HG02610 (cell line): Measurements from ENCODE around the gene KCNQ1.

Experiments
- ATAC-seq: cut with Tn5 transposase; IDR thresholded peaks from one replicate; pipeline ENCODE4 v1.9.1; 2021; ENCODE audit warnings: mild to moderate bottlenecking, moderate library complexity; ENCODE audit not compliant: unreplicated experiment

KCNQ1 gene

DNA sequence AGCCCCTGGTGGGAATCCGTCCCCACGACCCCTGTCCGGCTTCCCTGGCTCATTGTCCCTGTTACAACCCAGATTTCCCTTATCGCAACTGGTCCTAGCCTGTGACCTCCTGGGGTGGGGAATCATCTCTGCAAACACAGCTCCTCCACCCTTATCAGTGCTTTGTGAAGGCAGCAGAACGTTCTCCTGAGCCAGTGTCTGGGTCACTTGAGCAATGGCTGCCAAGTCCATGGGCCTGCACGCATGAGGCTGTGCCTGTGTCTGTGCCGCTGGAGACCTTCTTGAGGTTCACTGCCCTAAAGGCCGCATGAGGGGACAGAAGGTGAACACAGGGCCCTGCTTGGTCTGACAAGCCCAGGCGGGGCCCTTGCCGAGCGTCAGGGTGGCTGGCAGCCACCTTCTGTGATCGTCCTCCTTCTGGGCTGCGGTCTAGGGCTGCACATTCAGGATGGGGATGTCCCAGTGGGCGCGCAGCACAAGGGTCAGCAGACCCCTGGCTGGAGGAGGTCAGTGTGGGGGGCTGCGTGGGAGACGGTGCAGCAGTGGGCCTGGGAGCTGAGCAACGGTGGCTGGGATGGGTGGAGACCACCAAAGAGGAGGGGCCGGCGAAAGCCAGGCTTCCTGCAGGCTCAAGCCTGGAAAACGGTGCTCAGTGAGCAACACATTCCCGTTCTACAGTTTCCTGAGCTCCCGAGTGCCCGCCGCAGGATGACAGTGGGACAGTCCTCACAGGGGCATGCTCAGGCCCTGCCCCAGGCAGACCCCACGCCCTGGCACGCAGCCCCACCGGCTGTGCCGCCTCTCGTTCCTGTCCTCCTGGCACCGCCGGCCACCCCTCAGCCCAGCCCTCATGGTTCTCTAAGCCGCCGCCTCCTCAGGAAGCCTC is 366.6 kb downstream of the KCNQ1 start:
- ATAC-seq, result no peak

- no peak for ATAC-seq
These were observed 367.7 kb downstream of the KCNQ1 start for GRCh38 chr11:2812371-2812991.

DNA sequence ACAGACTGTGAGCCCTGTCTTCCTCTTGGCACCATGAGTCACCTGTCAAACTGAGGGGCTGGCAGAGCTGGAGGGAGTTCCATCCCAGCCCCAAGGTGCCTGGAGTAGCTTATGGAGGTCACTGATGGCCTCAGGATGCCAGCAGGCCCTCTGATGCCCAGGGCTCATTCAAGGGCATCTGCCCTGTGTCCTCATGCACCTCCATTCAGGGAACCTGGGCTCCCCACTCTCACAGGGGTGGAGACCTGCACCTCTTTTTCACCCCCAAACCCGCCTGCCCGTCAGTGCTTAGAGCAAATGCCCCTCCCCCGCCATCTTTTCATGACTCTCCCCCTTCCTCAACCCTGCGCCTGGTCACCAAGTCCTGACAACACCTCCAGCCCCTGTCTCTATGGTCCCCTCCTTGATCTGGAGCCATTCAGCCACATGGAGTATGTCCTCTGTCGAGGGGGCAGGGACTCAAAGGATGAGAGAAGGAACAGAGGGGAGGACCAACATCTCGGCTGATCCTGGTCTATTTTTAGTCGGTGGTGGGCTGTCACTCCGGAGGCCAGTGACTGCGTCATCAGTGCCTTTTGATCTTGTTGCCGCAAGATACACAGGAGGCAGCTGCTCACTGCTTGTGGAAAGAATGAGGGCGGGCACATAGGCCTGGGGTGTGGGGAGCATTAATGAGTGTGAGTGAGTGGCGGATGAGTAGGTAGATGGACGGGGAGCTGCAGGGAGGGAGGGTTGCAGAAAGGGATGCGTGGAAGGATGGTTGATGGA is 368.5 kb downstream of the KCNQ1 start:
- no peak for ATAC-seq

DNA sequence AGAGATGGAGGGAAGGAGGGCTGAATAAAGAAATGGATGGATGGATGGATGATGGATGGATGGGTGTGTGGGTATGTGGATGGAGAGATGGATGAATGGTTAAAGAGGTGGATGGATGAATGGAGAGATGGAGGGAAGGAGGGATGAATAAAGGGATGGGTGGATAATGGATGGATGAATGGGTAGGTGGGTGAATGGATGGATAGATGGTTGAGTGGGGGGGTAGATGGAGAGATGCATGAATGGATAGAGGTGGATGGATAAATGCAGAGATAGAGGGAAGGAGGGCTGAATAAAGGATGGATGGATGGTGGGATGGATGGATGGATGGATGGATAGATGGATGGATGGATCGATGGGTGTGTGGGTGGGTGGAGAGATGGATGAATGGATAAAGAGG is 369.2 kb downstream of the KCNQ1 start:
- ATAC-seq, result no peak

GRCh38 chr11:2814751-2815150 is 369.9 kb downstream of the KCNQ1 start:
- no peak for ATAC-seq

DNA sequence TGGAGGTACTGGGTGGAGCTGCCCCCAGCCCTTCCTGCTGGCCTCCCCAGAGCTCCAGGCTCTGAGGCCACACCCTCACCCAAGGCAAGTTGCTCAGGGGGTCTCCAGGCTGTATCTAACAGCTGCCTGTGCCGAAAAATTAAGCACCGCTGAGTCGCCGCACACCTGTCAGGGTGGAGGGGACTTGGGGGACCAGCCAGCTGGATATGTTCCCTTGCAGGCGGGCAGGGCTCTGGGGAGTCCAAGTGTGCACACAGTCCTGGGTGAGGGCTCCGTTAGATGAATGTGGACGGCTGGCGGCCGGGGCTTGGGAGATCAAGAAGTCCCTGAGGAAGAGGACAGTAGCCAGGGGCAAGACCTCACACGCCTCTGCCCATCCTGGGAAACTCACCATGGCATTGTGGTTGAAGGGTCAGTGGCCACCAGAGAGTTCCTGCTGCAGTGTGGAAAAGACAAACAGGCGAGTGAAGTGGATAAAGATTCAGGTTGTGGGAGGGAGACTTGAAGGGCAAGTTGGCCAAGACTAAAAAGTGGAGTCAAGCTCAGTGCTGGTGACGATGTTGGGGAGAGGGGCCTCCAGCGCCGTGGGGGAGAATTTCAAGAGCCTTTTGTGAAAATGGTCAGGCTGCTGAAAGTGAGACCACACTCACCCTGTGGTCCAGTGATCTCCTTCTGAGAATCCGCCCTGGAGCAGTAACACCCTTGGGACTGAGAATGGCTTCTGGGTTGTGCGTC is 371.1 kb downstream of the KCNQ1 start:
- no peak for ATAC-seq

DNA sequence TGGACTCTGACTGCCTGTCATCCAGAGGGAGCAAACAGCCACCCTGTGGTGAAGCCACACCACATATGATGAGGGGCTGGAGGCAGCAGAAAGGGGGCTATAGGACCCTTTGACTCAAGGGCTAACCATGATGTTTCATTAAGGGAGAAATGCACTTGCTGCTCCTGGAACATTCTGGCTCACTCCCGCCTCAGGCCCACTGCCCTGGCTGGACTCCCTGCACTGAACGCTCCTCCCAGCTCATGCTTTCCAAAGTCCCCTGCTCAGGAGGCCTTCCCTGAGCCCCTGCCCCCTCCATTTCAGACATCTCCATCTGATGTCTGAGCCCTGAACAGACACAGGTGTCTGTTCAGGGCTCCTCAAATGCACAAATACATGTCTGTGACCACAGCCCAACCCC is 371.7 kb downstream of the KCNQ1 start:
- no peak for ATAC-seq

- no peak for ATAC-seq
These were observed 372.2 kb downstream of the KCNQ1 start for GRCh38 chr11:2816941-2817421.

DNA sequence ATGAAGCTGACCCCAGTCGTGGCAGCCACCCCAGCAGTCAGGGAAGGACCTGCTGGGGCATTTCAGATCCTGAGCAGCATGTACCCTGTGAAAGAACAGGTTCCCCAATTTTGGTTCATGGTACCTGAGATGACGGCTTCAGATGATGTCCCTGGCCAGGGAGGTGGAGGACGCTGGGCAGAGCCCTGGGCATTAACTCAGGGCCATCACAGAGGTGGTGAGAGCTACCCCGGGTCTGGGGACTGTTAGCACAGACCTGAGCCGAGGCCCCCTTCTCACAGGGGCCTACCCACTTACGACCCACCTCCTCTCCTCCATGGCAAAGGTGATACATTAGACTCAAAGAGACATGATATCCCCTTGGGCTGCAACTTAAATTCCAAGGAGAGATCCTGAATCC is 372.6 kb downstream of the KCNQ1 start:
- ATAC-seq, result no peak

GRCh38 chr11:2818021-2818420 is 373.2 kb downstream of the KCNQ1 start:
- no peak for ATAC-seq

- ATAC-seq, result no peak
These were observed 373.7 kb downstream of the KCNQ1 start for GRCh38 chr11:2818503-2818902.

DNA sequence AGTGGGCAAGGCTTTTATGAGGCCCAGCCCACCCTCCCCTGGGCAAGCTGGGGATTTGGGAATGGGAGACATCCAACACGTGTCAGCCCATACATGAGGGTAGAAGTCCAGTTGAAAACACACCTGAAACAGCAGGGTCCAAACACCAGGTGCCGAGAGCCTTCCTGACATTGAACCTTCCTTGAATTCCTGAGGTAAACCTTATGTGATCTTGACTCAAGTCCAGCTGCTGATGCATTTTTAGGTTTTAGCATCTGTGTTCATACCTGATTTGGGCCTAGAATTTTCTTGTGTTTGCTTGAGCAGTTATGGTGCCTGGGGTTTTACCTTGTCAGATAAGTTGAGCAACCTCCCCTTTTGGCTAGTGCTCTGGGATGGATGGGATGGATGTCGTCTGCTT is 374.5 kb downstream of the KCNQ1 start:
- ATAC-seq, result no peak

- no peak for ATAC-seq
These were observed 376.2 kb downstream of the KCNQ1 start for GRCh38 chr11:2820976-2821375.

DNA sequence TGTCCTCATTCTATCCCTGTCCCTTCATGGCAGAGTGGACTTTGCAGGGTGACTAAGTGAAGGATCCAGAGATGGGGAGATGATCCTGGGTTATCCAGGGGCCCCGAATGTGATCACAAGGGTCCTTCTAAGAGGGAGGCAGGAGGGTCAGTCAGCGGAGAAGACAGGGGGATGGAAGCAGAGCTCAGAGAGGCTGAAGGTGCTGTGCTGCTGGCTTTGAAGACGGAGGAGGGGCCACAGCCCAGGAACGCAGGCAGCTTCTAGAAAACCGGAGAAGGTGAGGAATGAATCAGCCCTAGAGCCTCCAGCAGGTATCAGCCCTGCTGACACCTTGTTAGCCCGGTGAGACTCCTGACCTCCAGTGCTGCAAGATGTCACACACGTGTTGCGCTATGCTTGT is 377.1 kb downstream of the KCNQ1 start:
- ATAC-seq, result no peak

- ATAC-seq, result no peak
These were observed 380.0 kb downstream of the KCNQ1 start for GRCh38 chr11:2824851-2825250.

DNA sequence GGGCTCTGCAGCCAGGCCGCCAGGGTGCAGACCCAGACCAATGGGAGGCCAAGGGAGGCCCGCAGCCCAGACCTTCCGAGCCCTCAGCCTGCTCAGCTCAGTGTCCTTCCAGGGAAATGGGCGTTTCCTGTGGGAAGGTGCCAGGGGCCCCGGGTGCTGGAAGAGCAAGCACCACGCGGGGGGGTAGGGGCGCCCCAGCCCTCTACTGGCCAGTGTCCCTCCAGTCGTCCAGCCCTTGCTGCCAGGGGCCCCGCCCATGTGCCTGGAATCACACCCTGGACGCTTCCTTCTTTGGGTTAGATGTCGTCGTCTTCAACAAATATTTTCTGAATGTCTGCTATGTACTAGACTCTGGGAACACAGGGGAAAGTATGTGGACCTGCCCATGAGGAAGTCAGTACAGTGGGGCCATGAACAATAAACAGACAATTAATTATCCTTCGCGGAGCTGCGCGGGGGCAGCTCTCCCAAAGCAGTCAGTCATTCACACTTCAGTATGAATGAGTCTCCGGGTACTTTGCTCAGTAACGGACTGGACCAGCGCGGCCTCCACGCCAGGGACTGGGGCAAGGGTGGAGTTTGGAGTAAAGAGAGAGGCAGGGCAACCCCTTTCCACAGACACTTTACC is 380.6 kb downstream of the KCNQ1 start:
- no peak for ATAC-seq

DNA sequence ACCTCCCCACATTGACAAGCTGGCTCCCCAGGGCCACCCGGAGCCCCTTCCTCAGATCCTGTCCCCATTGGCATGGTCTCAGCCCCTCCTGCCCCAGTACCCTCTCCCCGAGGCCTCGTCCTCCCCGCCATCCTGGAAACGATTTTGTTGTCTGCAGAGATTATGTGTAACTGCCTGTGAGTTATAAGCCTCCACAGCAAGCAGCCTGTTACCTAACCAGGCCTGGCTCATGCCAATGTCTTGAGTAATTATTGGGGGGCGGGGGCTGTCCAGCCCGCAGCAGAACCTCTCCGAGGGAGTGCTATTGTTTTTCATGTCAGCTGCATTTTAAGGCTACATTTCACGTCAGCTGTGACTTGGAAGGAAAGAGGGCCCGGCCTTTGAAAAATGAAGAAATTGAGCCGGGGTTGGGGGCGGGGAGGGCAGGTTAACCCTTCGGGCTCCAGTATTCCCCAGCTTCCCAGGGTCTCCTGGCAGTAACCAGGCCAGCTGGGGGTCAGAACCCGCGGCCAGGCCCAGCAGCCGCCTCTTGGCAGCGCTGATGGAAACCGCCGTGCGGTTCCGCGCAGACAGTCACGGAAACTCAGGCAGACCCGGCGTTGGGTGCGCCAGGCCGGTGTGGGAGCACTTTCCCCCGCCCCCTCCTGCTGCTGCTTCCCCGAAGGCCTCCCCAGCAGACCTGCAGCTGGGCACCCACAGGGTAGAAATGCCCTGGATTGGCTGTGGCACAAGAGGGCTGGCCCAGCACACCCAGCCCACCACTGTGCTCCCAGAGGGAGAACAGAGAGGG is 381.3 kb downstream of the KCNQ1 start:
- no peak for ATAC-seq

DNA sequence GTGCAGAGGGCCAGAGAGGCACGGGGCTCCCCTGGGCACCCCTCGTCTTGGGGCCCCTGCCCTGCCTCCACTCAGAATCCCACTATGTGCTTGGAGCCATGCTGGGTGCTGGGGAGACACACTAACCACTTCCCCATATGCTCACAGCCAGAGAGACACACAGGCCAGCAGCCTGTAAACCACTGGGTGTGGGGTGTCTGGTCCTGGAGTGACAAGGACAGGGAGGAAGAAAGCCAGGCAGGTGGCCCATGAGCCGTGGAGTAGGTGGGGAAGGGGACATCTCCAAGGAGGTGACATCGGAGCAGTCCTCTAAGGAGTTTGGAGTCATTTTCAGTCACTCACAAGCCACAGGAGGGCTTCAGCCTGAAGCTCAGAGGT is 381.9 kb downstream of the KCNQ1 start:
- ATAC-seq, result no peak

GRCh38 chr11:2827256-2827655 is 382.4 kb downstream of the KCNQ1 start:
- ATAC-seq, result no peak

DNA sequence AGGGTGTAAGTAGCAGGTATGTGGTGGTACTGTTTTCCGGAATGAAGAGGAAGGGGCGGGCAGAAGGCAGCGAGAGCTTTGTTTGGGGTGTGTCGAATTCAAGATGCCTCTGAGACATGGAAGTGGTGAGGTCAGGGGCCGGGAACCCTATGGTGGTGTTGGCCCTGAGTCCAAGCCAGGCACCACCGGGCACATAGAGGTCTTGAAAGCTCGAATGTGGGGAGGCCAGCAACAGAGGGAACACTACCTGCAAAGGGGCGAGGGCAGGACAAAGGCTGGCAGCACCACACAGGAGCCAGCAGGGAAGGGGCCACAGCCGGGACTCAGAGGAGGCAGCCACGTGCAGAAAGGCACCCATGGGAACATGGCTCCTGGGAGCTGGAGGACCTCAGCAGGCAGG is 383.0 kb downstream of the KCNQ1 start:
- ATAC-seq, result no peak
